HL-60 (cell line): ENCODE measurements around the gene MAP4.

Experiments used
- DNase-seq, 2 experiments: peaks; one replicate each; pipeline ENCODE4 v3.0.0-alpha.2; 2010 to 2020; ENCODE audit warnings: low read depth in 1 of 2, low spot score in 1 of 2
- H3K27ac ChIP-seq: fragments of 250-450 bp; sonication (Bioruptor Pico); replicated peaks from 2 replicates; pipeline ENCODE4 v1.5.1; 2020; ENCODE audit warnings: mild to moderate bottlenecking, moderate library complexity
- H3K27me3 ChIP-seq: fragments of 250-450 bp; sonication (Bioruptor Pico); 2 replicates; pipeline ENCODE4 v1.5.1; 2021; ENCODE audit warnings: mild to moderate bottlenecking, moderate library complexity; ENCODE audit not compliant: insufficient read depth, poor library complexity, severe bottlenecking
- H3K4me3 ChIP-seq: replicated peaks from 2 replicates; pipeline ENCODE4 v1.5.1; 2011; ENCODE audit warnings: mild to moderate bottlenecking, control low read depth, low read length; ENCODE audit not compliant: insufficient read depth
- GABPA ChIP-seq: IDR thresholded peaks from 2 replicates; pipeline ENCODE4 v1.6.1; 2012; ENCODE audit warnings: low read depth
- POLR2AphosphoS5 ChIP-seq: IDR thresholded peaks from 2 replicates; pipeline ENCODE4 v1.6.1; 2012; ENCODE audit warnings: low read depth
- SPI1 ChIP-seq: IDR thresholded peaks from 2 replicates; pipeline ENCODE4 v1.6.1; 2012; ENCODE audit warnings: low read depth, mild to moderate bottlenecking, borderline replicate concordance
- TF ChIP-seq, protein P1 (sequence below): IDR thresholded peaks from 2 replicates; pipeline ENCODE4 v1.6.1; 2012; ENCODE audit warnings: low read depth; ENCODE audit not compliant: insufficient replicate concordance
- TF ChIP-seq, protein P2 (sequence below): IDR thresholded peaks from one replicate; pipeline ENCODE4 v1.5.1; 2011; ENCODE audit warnings: low read length, control low read depth, inconsistent platforms; ENCODE audit not compliant: insufficient read depth

Gene MAP4

DNA sequence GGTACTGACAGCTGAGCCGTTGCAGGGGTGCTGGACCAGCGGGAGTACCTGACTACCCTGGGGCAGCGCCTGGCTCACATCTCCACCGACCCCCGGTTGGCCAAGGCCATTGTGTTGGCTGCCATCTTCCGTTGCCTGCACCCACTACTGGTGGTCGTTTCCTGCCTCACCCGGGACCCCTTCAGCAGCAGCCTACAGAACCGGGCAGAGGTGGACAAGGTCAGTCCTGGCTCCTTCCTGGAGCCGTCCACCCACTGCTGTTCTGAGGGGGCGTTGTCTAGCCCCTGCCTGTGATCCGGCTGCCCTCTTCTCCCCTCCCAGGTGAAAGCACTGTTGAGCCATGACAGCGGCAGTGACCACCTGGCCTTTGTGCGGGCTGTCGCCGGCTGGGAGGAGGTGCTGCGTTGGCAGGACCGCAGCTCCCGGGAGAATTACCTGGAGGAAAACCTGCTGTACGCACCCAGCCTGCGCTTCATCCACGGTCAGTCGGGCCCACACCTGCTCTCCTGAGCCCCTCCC, 167.6 kb downstream of the MAP4 start:
- no peak for DNase-seq
- H3K27ac ChIP-seq, result no peak overlapping the region
- no peak for TF ChIP-seq POLR2AphosphoS5
- TF ChIP-seq SPI1, result no peak
- TF ChIP-seq, protein P1, sequence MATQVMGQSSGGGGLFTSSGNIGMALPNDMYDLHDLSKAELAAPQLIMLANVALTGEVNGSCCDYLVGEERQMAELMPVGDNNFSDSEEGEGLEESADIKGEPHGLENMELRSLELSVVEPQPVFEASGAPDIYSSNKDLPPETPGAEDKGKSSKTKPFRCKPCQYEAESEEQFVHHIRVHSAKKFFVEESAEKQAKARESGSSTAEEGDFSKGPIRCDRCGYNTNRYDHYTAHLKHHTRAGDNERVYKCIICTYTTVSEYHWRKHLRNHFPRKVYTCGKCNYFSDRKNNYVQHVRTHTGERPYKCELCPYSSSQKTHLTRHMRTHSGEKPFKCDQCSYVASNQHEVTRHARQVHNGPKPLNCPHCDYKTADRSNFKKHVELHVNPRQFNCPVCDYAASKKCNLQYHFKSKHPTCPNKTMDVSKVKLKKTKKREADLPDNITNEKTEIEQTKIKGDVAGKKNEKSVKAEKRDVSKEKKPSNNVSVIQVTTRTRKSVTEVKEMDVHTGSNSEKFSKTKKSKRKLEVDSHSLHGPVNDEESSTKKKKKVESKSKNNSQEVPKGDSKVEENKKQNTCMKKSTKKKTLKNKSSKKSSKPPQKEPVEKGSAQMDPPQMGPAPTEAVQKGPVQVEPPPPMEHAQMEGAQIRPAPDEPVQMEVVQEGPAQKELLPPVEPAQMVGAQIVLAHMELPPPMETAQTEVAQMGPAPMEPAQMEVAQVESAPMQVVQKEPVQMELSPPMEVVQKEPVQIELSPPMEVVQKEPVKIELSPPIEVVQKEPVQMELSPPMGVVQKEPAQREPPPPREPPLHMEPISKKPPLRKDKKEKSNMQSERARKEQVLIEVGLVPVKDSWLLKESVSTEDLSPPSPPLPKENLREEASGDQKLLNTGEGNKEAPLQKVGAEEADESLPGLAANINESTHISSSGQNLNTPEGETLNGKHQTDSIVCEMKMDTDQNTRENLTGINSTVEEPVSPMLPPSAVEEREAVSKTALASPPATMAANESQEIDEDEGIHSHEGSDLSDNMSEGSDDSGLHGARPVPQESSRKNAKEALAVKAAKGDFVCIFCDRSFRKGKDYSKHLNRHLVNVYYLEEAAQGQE, result no peak

DNA sequence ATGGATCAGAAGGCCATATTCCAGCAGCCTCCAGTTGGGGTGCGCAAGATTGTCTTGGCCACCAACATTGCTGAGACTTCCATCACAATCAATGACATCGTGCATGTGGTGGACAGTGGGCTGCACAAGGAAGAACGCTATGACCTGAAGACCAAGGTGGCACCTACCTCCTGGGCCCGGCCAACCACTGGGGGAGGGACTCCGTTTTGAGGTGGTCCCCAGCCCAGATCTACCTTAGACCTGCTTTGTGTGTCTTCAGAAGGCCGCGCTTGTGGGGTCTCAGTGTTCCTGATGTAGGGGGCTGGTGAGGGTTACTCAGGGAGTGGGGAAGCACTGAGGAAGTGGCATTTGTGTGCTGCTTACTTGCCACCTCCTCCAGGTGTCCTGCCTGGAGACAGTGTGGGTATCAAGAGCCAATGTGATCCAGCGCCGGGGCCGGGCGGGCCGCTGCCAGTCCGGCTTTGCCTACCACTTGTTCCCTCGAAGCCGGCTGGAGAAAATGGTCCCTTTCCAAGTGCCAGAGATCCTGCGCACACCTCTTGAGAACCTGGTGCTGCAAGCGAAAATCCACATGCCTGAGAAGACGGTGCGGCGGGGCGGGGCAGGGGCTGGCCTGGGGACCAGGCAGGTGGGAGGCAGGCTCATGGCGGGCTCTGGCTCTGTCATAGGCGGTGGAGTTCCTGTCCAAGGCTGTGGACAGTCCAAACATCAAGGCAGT, 168.3 kb downstream of the MAP4 start:
- TF ChIP-seq GABPA (no peak), POLR2AphosphoS5 (0 out of 2 replicates have a peak, but pooled peaks have one; percentile 6), SPI1 (no peak)
- TF ChIP-seq, protein P1, result no peak
- TF ChIP-seq, protein P2, sequence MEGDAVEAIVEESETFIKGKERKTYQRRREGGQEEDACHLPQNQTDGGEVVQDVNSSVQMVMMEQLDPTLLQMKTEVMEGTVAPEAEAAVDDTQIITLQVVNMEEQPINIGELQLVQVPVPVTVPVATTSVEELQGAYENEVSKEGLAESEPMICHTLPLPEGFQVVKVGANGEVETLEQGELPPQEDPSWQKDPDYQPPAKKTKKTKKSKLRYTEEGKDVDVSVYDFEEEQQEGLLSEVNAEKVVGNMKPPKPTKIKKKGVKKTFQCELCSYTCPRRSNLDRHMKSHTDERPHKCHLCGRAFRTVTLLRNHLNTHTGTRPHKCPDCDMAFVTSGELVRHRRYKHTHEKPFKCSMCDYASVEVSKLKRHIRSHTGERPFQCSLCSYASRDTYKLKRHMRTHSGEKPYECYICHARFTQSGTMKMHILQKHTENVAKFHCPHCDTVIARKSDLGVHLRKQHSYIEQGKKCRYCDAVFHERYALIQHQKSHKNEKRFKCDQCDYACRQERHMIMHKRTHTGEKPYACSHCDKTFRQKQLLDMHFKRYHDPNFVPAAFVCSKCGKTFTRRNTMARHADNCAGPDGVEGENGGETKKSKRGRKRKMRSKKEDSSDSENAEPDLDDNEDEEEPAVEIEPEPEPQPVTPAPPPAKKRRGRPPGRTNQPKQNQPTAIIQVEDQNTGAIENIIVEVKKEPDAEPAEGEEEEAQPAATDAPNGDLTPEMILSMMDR, result no peak
- DNase-seq, result no peak
- no peak overlapping the region for H3K4me3 ChIP-seq
- no peaks in the 10 kb centered on the region for H3K27me3 ChIP-seq
- H3K27ac ChIP-seq, result no peak overlapping the region

More for the DNA sequence above, 167.6 kb downstream of the MAP4 start:
- Histone ChIP-seq H3K27me3 (no peaks in the 10 kb centered on the region), H3K4me3 (no peak overlapping the region)

DNA sequence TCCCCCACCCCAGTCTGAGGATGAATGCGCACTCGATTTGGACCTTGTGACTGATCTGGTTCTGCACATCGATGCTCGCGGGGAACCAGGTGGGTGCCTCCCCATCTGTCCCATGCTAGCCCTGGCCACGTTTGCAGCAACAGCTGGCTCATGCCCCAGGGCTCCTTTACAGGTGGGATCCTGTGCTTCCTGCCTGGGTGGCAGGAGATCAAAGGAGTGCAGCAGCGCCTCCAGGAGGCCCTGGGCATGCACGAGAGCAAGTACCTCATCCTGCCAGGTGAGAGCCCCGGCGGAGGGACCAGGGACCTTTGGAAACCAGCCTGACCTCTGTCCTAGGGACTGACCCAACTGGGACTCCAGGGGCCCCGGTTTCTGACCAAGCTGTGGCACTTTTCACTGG, 169.0 kb downstream of the MAP4 start:
- Histone ChIP-seq H3K4me3 (no peak overlapping the region), H3K27me3 (no peaks in the 10 kb centered on the region)
- no peak for DNase-seq

More for the DNA sequence above, 169.0 kb downstream of the MAP4 start:
- H3K27ac ChIP-seq, result no peak overlapping the region
- no peak for TF ChIP-seq GABPA
- TF ChIP-seq, protein P2, result no peak
- TF ChIP-seq, protein P1, result no peak
- no peak for TF ChIP-seq SPI1
- TF ChIP-seq POLR2AphosphoS5, result no peak
